ENCODE measurements around the gene PDIA4.

Gene PDIA4

DNA sequence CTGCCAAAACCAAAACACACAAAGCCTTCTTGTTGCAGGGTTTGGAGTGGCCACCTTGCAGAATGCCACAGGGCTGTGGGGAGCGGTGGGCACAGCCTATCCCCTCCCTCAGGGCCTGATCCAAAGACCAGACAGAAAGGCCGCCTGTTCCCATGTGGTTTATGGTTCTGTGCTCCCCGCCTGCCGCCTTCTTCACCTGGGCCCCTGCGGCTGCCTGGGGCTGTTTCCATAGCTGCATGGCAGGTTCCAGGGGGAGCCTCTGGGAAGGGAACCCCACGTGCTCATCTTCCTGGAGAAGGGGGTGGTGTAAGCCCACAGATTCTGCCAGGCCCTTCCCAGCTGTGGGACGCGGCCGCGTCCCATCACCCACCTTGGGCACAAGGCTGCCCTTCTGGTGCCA lies 73.5 kb downstream of the PDIA4 start:
- Mint-ChIP-seq H3K27me3 (ENCODE audit: low read depth) (no peaks in the 10 kb centered on the region), H3K27ac (no peak overlapping the region)

DNA sequence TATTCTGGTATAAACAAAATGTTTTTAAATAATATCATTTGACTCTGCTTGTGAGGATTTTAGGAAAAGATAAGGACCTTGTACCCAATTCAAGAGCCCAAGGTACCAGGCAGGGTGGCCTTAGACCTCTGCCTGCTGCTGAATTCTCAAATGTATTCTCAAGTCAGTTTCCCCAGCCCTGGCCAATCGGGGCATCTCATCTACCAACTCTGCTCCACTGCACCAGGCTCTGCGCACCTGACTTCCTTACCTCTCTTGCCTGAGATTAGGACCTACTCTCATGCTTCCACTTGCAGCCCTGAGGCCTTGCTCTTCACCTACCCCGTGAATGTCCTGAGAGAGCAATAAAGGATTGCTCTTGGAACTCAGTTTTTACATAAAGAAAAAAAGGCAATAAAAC lies 74.6 kb downstream of the PDIA4 start:
- Mint-ChIP-seq H3K27me3 (ENCODE audit: low read depth) (no peaks in the 10 kb centered on the region), H3K36me3 (ENCODE audit: low read depth) (no peaks in the 10 kb centered on the region), H3K4me1 (ENCODE audit: low read depth) (no peaks in the 10 kb centered on the region), H3K9me3 (no peaks in the 10 kb centered on the region), H3K4me3 (no peak overlapping the region), H3K27ac (no peak overlapping the region)

More for the DNA sequence above, 73.5 kb downstream of the PDIA4 start:
- no peak overlapping the region for H3K4me3 Mint-ChIP-seq
- H3K4me1 Mint-ChIP-seq (ENCODE audit: low read depth) = no peaks in the 10 kb centered on the region
- no peaks in the 10 kb centered on the region for H3K9me3 Mint-ChIP-seq
- H3K36me3 Mint-ChIP-seq (ENCODE audit: low read depth) = no peaks in the 10 kb centered on the region

Measured in T-helper 1 cell treated with Interleukin-12 subunit alpha and Interleukin-12 subunit beta and Interleukin-4 antibody, amounts not matched to agents 30 μg/mL and 1 μg/mL, for 36 hours (primary cell).